Caco-2 (cell line): ENCODE data around the gene CCDC120. TPM values are rescaled to one million over a fixed set of nuclear protein-coding genes. Genes with fewer than 3 reads are reported as not detected.

Experiments
- BruUV-seq: library from RNA; stranded (reverse); fragments of 400-500 nt; replicated peaks from 2 replicates; lab custom pipeline; 2021; lab: Mats Ljungman, UMichigan
- CTCF ChIA-PET: fragments of 300-600 bp; sonication (Branson Sonifier 250); formaldehyde crosslinking; loops from one replicate; lab custom pipeline; 2022; ENCODE audit warnings: antibody characterized with exemption; lab: Charles Lee
- POLR2A ChIA-PET: fragments of 300-600 bp; sonication (Branson Sonifier 250); formaldehyde crosslinking; loops from one replicate; lab custom pipeline; 2022; ENCODE audit warnings: antibody characterized with exemption; lab: Charles Lee
- DNase-seq, 2 experiments: peaks; one replicate each; pipeline versions ENCODE4 v3.0.0 to v3.0.0-alpha.2; 2020 to 2022
- H3K27me3 ChIP-seq: replicated peaks from 2 replicates; pipeline ENCODE4 v1.6.0; 2011; ENCODE audit warnings: low read length; ENCODE audit not compliant: control insufficient read depth, insufficient read depth
- H3K36me3 ChIP-seq: 2 replicates; pipeline ENCODE4 v1.5.1; 2011; ENCODE audit warnings: low read length; ENCODE audit not compliant: control insufficient read depth, insufficient read depth
- H3K4me1 ChIP-seq: fragments of 250-450 bp; sonication (Bioruptor Pico); 2 replicates; pipeline ENCODE4 v1.5.1; 2020; ENCODE audit warnings: mild to moderate bottlenecking
- H3K4me3 ChIP-seq: 2 replicates; pipeline ENCODE4 v1.5.1; 2011; ENCODE audit warnings: low read depth, mild to moderate bottlenecking, control low read depth, low read length
- H3K9me3 ChIP-seq: fragments of 250-450 bp; sonication (Bioruptor Pico); 2 replicates; pipeline ENCODE4 v1.5.1; 2020; ENCODE audit warnings: mild to moderate bottlenecking, moderate library complexity
- H3K27ac Mint-ChIP-seq: one replicate; pipeline ENCODE4 v1.8.0; 2022; ENCODE audit warnings: mixed read lengths; ENCODE audit not compliant: unreplicated experiment
- H3K27me3 Mint-ChIP-seq: one replicate; pipeline ENCODE4 v1.8.0; 2022; ENCODE audit warnings: mixed read lengths; ENCODE audit not compliant: insufficient read depth, unreplicated experiment
- H3K36me3 Mint-ChIP-seq: one replicate; pipeline ENCODE4 v1.8.0; 2022; ENCODE audit warnings: mild to moderate bottlenecking, mixed read lengths; ENCODE audit not compliant: insufficient read depth, unreplicated experiment
- H3K4me1 Mint-ChIP-seq: one replicate; pipeline ENCODE4 v1.8.0; 2022; ENCODE audit warnings: low read depth, mixed read lengths; ENCODE audit not compliant: unreplicated experiment
- H3K4me3 Mint-ChIP-seq: one replicate; pipeline ENCODE4 v1.8.0; 2022; ENCODE audit warnings: mild to moderate bottlenecking, moderate library complexity, mixed read lengths; ENCODE audit not compliant: unreplicated experiment
- H3K9me3 Mint-ChIP-seq: one replicate; pipeline ENCODE4 v1.8.0; 2022; ENCODE audit warnings: mixed read lengths; ENCODE audit not compliant: unreplicated experiment
- CTCF ChIP-seq, 2 experiments: fragments of 200-600 bp in 1 of 2; IDR thresholded peaks; 1 replicate in 1 of 2; 2 replicates in 1 of 2; pipeline versions ENCODE4 v1.5.1 to v1.8.0; 2011 to 2022; ENCODE audit warnings: antibody characterized with exemption in 1 of 2, control low read depth in 1 of 2, inconsistent platforms in 1 of 2, low read depth in 1 of 2, low read length in 1 of 2, mild to moderate bottlenecking in 1 of 2, moderate library complexity in 1 of 2; ENCODE audit not compliant: insufficient read depth in 1 of 2, severe bottlenecking in 1 of 2, unreplicated experiment in 1 of 2
- intact Hi-C: fragments of 100-400 bp; cut with micrococcal nuclease; formaldehyde crosslinking; loops from one replicate; pipeline ENCODE4 v1.10.0; 2022; ENCODE audit not compliant: unreplicated experiment
- total RNA-seq: library from RNA; stranded (reverse); gene quantifications from 2 replicates; pipeline ENCODE4 v1.2.3, GENCODE V29; 2022

CCDC120 gene
- total RNA-seq, 1 experiment from 2014 or later, result 16.7 TPM

- Mint-ChIP-seq H3K9me3 (no peaks in the 10 kb centered on the region), H3K4me3 (no peak overlapping the region), H3K27ac (no peak overlapping the region), H3K4me1 (no peaks in the 10 kb centered on the region), H3K36me3 (peaks cover 17% of the 10 kb centered on the region), H3K27me3 (no peaks in the 10 kb centered on the region)
- intact Hi-C loops, result no loop called here
- ChIA-PET POLR2A (no interaction called here), CTCF (no interaction called here)
- no TSS peak for BruUV-seq
- DNase-seq, result no peak
- Histone ChIP-seq H3K9me3 (no peaks in the 10 kb centered on the region), H3K4me3 (no peak overlapping the region), H3K36me3 (no peaks in the 10 kb centered on the region; the same call in 1 of the 2 replicates), H3K27me3 (no peaks in the 10 kb centered on the region), H3K4me1 (no peaks in the 10 kb centered on the region)
- no peak for TF ChIP-seq CTCF (IDR thresholded peaks at IDR 0.05; ENCODE audit: insufficient read depth in 1 of 2, low read depth in 1 of 2, low read length in 1 of 2, severe bottlenecking in 1 of 2, unreplicated experiment in 1 of 2)
Observed at GRCh38 chrX:49061916-49062315, 3.1 kb downstream of the CCDC120 start.

GRCh38 chrX:49063715-49064114 lies 4.9 kb downstream of the CCDC120 start:
- H3K9me3 Mint-ChIP-seq, result no peaks in the 10 kb centered on the region

GRCh38 chrX:49064303-49064702 lies 5.5 kb downstream of the CCDC120 start:
- peaks cover 17% of the 10 kb centered on the region for H3K36me3 Mint-ChIP-seq
- H3K4me3 Mint-ChIP-seq, result no peak overlapping the region
- no peaks in the 10 kb centered on the region for H3K9me3 Mint-ChIP-seq
- H3K27me3 ChIP-seq, result no peaks in the 10 kb centered on the region
- H3K9me3 ChIP-seq, result no peaks in the 10 kb centered on the region
- no peaks in the 10 kb centered on the region for H3K27me3 Mint-ChIP-seq
- H3K4me1 Mint-ChIP-seq, result no peaks in the 10 kb centered on the region
- POLR2A ChIA-PET, result no interaction called here
- CTCF ChIA-PET, result no interaction called here
- TF ChIP-seq CTCF (IDR thresholded peaks at IDR 0.05; ENCODE audit: insufficient read depth in 1 of 2, low read depth in 1 of 2, low read length in 1 of 2, severe bottlenecking in 1 of 2, unreplicated experiment in 1 of 2), result no peak
- DNase-seq, result no peak
- H3K4me3 ChIP-seq, result no peak overlapping the region
- no TSS peak for BruUV-seq
- H3K36me3 ChIP-seq, result no peaks in the 10 kb centered on the region; the same call in 1 of the 2 replicates
- H3K4me1 ChIP-seq, result no peaks in the 10 kb centered on the region
- H3K27ac Mint-ChIP-seq, result no peak overlapping the region
- intact Hi-C loops, result no loop called here

More at GRCh38 chrX:49063715-49064114, 4.9 kb downstream of the CCDC120 start:
- Mint-ChIP-seq H3K4me1 (no peaks in the 10 kb centered on the region), H3K4me3 (no peak overlapping the region), H3K27ac (no peak overlapping the region), H3K27me3 (no peaks in the 10 kb centered on the region), H3K36me3 (peaks cover 17% of the 10 kb centered on the region)
- DNase-seq, result no peak
- Histone ChIP-seq H3K36me3 (no peaks in the 10 kb centered on the region; the same call in 1 of the 2 replicates), H3K4me1 (no peaks in the 10 kb centered on the region), H3K9me3 (no peaks in the 10 kb centered on the region), H3K4me3 (no peak overlapping the region), H3K27me3 (no peaks in the 10 kb centered on the region)
- intact Hi-C loops, result no loop called here
- no TSS peak for BruUV-seq
- TF ChIP-seq CTCF (IDR thresholded peaks at IDR 0.05; ENCODE audit: insufficient read depth in 1 of 2, low read depth in 1 of 2, low read length in 1 of 2, severe bottlenecking in 1 of 2, unreplicated experiment in 1 of 2), result no peak
- CTCF ChIA-PET, result no interaction called here
- POLR2A ChIA-PET, result no interaction called here
